Measurements from ENCODE around the gene ZFAND3.

- no peak for TF ChIP-seq CTCF (conservative IDR thresholded peaks at IDR 0.05; ENCODE audit: low read length)
- TF ChIP-seq EZH2phosphoT487 (IDR thresholded peaks at IDR 0.05; ENCODE audit: borderline replicate concordance, low read depth, low read length) = no peak
Measured at GRCh38 chr6:38115626-38116008, 296.1 kb downstream of the ZFAND3 start.

Data from OCI-LY7 (cell line).